Choroid plexus epithelial cell (primary cell): ENCODE measurements around the gene CFAP97.
A peak's percentile ranks its signal among the peaks of the same experiment; 100 is the strongest.
"Not testable (repeated sequence)": the region's sequence is repeated elsewhere in the genome, so short reads cannot be mapped to it uniquely, and the experiment has no call there.

Experiments used
- DNase-seq: peaks from one replicate; pipeline ENCODE4 v3.0.0-alpha.2; 2010; ENCODE audit warnings: low read depth
- H3K4me3 ChIP-seq: 2 replicates; pipeline ENCODE4 v1.5.1; 2011; ENCODE audit warnings: low read depth, mild to moderate bottlenecking, control low read depth, low read length, moderate library complexity
- CTCF ChIP-seq: conservative IDR thresholded peaks from 2 replicates; pipeline ENCODE4 v1.5.1; 2011; ENCODE audit warnings: low read depth, mild to moderate bottlenecking, control low read depth, inconsistent platforms, low read length, moderate library complexity

Gene CFAP97

GRCh38 chr4:185243879-185244278 is 40.1 kb upstream of the CFAP97 start:
- DNase-seq = no peak
- TF ChIP-seq CTCF = no peak

GRCh38 chr4:185242749-185243533 is 39.1 kb upstream of the CFAP97 start:
- no peak for TF ChIP-seq CTCF
- peak; percentile 36 for DNase-seq
- no peak overlapping the region for H3K4me3 ChIP-seq

More at GRCh38 chr4:185243879-185244278, 40.1 kb upstream of the CFAP97 start:
- no peak overlapping the region for H3K4me3 ChIP-seq

GRCh38 chr4:185240486-185240885 is 36.7 kb upstream of the CFAP97 start:
- not testable (repeated sequence) for H3K4me3 ChIP-seq, DNase-seq

GRCh38 chr4:185238750-185239149 is 35.0 kb upstream of the CFAP97 start:
- no peak for TF ChIP-seq CTCF

GRCh38 chr4:185238215-185238681 is 34.4 kb upstream of the CFAP97 start:
- no peak for TF ChIP-seq CTCF
- DNase-seq = peak; percentile 77
- H3K4me3 ChIP-seq = no peak overlapping the region

More at GRCh38 chr4:185238750-185239149, 35.0 kb upstream of the CFAP97 start:
- H3K4me3 ChIP-seq = no peak overlapping the region
- peak; percentile 63 for DNase-seq

GRCh38 chr4:185237175-185237574 is 33.4 kb upstream of the CFAP97 start:
- TF ChIP-seq CTCF = no peak
- DNase-seq = peak; percentile 89
- no peak overlapping the region for H3K4me3 ChIP-seq

- no peak overlapping the region for H3K4me3 ChIP-seq
- DNase-seq = peak; percentile 84
- no peak for TF ChIP-seq CTCF
Measured at GRCh38 chr4:185235843-185236503, 32.2 kb upstream of the CFAP97 start.
